Measurements from ENCODE around the gene SELENOW.

The SELENOW gene

GRCh38 chr19:47796785-47797184 is 18.3 kb downstream of the SELENOW start:
- Histone ChIP-seq H4K20me1 (ENCODE audit: low read depth, low read length) (no peaks in the 10 kb centered on the region), H3K9ac (ENCODE audit: low read length) (no peak overlapping the region)
- TF ChIP-seq CTCF (IDR thresholded peaks at IDR 0.05; ENCODE audit: insufficient read depth, low read length, poor library complexity, severe bottlenecking) (no peak), EZH2phosphoT487 (conservative IDR thresholded peaks at IDR 0.05; ENCODE audit: low read length) (no peak)

GRCh38 chr19:47797996-47798903 is 19.7 kb downstream of the SELENOW start:
- no peak for TF ChIP-seq EZH2phosphoT487 (conservative IDR thresholded peaks at IDR 0.05; ENCODE audit: low read length)
- TF ChIP-seq CTCF (IDR thresholded peaks at IDR 0.05; ENCODE audit: insufficient read depth, low read length, poor library complexity, severe bottlenecking): no peak
- Histone ChIP-seq H3K4me2 (ENCODE audit: low read depth, low read length, poor library complexity, severe bottlenecking) (no peak overlapping the region), H3K27ac (ENCODE audit: low read depth, low read length) (no peak overlapping the region), H2AFZ (ENCODE audit: low read depth, low read length, severe bottlenecking) (no peak overlapping the region), H3F3A (ENCODE audit: insufficient read depth) (no peaks in the 10 kb centered on the region), H3K9ac (ENCODE audit: low read length) (no peak overlapping the region), H3K9me2 (replicated peaks; ENCODE audit: insufficient read depth, low read length) (no peaks in the 10 kb centered on the region), H3K4me3 (ENCODE audit: insufficient read depth, low read length, poor library complexity, severe bottlenecking) (no peak overlapping the region), H4K20me1 (ENCODE audit: low read depth, low read length) (no peaks in the 10 kb centered on the region), H3K79me2 (ENCODE audit: insufficient read depth, low read length) (no peaks in the 10 kb centered on the region), H3K36me3 (ENCODE audit: low read length) (no peaks in the 10 kb centered on the region), H3K27me3 (ENCODE audit: low read length) (no peaks in the 10 kb centered on the region), H3K9me3 (ENCODE audit: insufficient read depth, low read length) (no peaks in the 10 kb centered on the region)

More at GRCh38 chr19:47796785-47797184, 18.3 kb downstream of the SELENOW start:
- H3K36me3 ChIP-seq (ENCODE audit: low read length): no peaks in the 10 kb centered on the region
- no peak overlapping the region for H3K4me3 ChIP-seq (ENCODE audit: insufficient read depth, low read length, poor library complexity, severe bottlenecking)
- no peak overlapping the region for H3K27ac ChIP-seq (ENCODE audit: low read depth, low read length)
- H3K4me2 ChIP-seq (ENCODE audit: low read depth, low read length, poor library complexity, severe bottlenecking): no peak overlapping the region
- H3K79me2 ChIP-seq (ENCODE audit: insufficient read depth, low read length): no peaks in the 10 kb centered on the region
- no peaks in the 10 kb centered on the region for H3K9me3 ChIP-seq (ENCODE audit: insufficient read depth, low read length)
- H2AFZ ChIP-seq (ENCODE audit: low read depth, low read length, severe bottlenecking): no peak overlapping the region
- H3F3A ChIP-seq (ENCODE audit: insufficient read depth): no peaks in the 10 kb centered on the region
- no peaks in the 10 kb centered on the region for H3K9me2 ChIP-seq (replicated peaks; ENCODE audit: insufficient read depth, low read length)
- no peaks in the 10 kb centered on the region for H3K27me3 ChIP-seq (ENCODE audit: low read length)

GRCh38 chr19:47798904-47799266 is 20.4 kb downstream of the SELENOW start:
- H3F3A ChIP-seq (ENCODE audit: insufficient read depth): no peaks in the 10 kb centered on the region
- no peaks in the 10 kb centered on the region for H4K20me1 ChIP-seq (ENCODE audit: low read depth, low read length)
- no peaks in the 10 kb centered on the region for H3K9me2 ChIP-seq (replicated peaks; ENCODE audit: insufficient read depth, low read length)
- H3K4me3 ChIP-seq (ENCODE audit: insufficient read depth, low read length, poor library complexity, severe bottlenecking): no peak overlapping the region
- no peaks in the 10 kb centered on the region for H3K36me3 ChIP-seq (ENCODE audit: low read length)
- no peaks in the 10 kb centered on the region for H3K79me2 ChIP-seq (ENCODE audit: insufficient read depth, low read length)
- no peaks in the 10 kb centered on the region for H3K27me3 ChIP-seq (ENCODE audit: low read length)
- no peaks in the 10 kb centered on the region for H3K9me3 ChIP-seq (ENCODE audit: insufficient read depth, low read length)
- no peak overlapping the region for H3K9ac ChIP-seq (ENCODE audit: low read length)
- H2AFZ ChIP-seq (ENCODE audit: low read depth, low read length, severe bottlenecking): no peak overlapping the region
- H3K27ac ChIP-seq (ENCODE audit: low read depth, low read length): no peak overlapping the region
- TF ChIP-seq EZH2phosphoT487 (conservative IDR thresholded peaks at IDR 0.05; ENCODE audit: low read length): no peak
- no peak for TF ChIP-seq CTCF (IDR thresholded peaks at IDR 0.05; ENCODE audit: insufficient read depth, low read length, poor library complexity, severe bottlenecking)
- no peak overlapping the region for H3K4me2 ChIP-seq (ENCODE audit: low read depth, low read length, poor library complexity, severe bottlenecking)

Data from SU-DHL-6 (cell line).